OCI-M1 (cell line): ENCODE results near the gene TECPR2.

ENCODE experiments used
- DNase-seq: peaks from one replicate; lab custom pipeline; 2025; lab: John Stamatoyannopoulos, UW

Gene TECPR2

GRCh38 chr14:102469261-102469660, 106.5 kb downstream of the TECPR2 start:
- no peak for DNase-seq

- no peak for DNase-seq
These were observed 109.4 kb downstream of the TECPR2 start for GRCh38 chr14:102471921-102472790.

GRCh38 chr14:102472791-102473150, 110.0 kb downstream of the TECPR2 start:
- DNase-seq, result no peak

- no peak for DNase-seq
These were observed 110.8 kb downstream of the TECPR2 start for GRCh38 chr14:102473559-102473958.

- DNase-seq, result no peak
These were observed 112.2 kb downstream of the TECPR2 start for GRCh38 chr14:102474934-102475333.

- no peak for DNase-seq
These were observed 116.4 kb downstream of the TECPR2 start for GRCh38 chr14:102479107-102479506.

GRCh38 chr14:102479777-102480176, 117.0 kb downstream of the TECPR2 start:
- peak; percentile 54 for DNase-seq

GRCh38 chr14:102481371-102481770, 118.6 kb downstream of the TECPR2 start:
- no peak for DNase-seq

GRCh38 chr14:102481791-102482238, 119.1 kb downstream of the TECPR2 start:
- DNase-seq, result no peak

- no peak for DNase-seq
These were observed 121.6 kb downstream of the TECPR2 start for GRCh38 chr14:102484316-102484715.

- no peak for DNase-seq
These were observed 123.2 kb downstream of the TECPR2 start for GRCh38 chr14:102485693-102486512.

GRCh38 chr14:102486513-102487203, 123.9 kb downstream of the TECPR2 start:
- DNase-seq, result no peak

- no peak for DNase-seq
These were observed 124.5 kb downstream of the TECPR2 start for GRCh38 chr14:102487204-102487577.

GRCh38 chr14:102490456-102490855, 127.7 kb downstream of the TECPR2 start:
- no peak for DNase-seq

- DNase-seq, result no peak
These were observed 128.6 kb downstream of the TECPR2 start for GRCh38 chr14:102491366-102491765.

GRCh38 chr14:102491786-102492530, 129.2 kb downstream of the TECPR2 start:
- no peak for DNase-seq

- no peak for DNase-seq
These were observed 129.8 kb downstream of the TECPR2 start for GRCh38 chr14:102492531-102492910.

GRCh38 chr14:102493096-102493495, 130.4 kb downstream of the TECPR2 start:
- no peak for DNase-seq

GRCh38 chr14:102493585-102493984, 130.8 kb downstream of the TECPR2 start:
- DNase-seq, result no peak

GRCh38 chr14:102495491-102496330, 133.0 kb downstream of the TECPR2 start:
- no peak for DNase-seq

GRCh38 chr14:102496331-102496691, 133.6 kb downstream of the TECPR2 start:
- no peak for DNase-seq
